KMS-11 (cell line): Measurements from ENCODE around the gene KCNQ4.

Experiments used
- H2AFZ ChIP-seq: fragments of 200-600 bp; sonication (generic); 2 replicates; pipeline ENCODE4 v1.6.1; 2016; ENCODE audit warnings: antibody characterized with exemption, mixed run types, low read depth
- H3K27ac ChIP-seq: fragments of 200-600 bp; sonication (generic); 2 replicates; pipeline ENCODE4 v1.6.1; 2016; ENCODE audit warnings: mild to moderate bottlenecking, mixed run types
- H3K27me3 ChIP-seq: fragments of 200-600 bp; sonication (generic); 2 replicates; pipeline ENCODE4 v1.6.1; 2017; ENCODE audit warnings: mild to moderate bottlenecking, low read depth, mixed run types, moderate library complexity; ENCODE audit not compliant: insufficient read depth
- H3K36me3 ChIP-seq: fragments of 200-600 bp; sonication (generic); 2 replicates; pipeline ENCODE4 v1.6.1; 2017; ENCODE audit warnings: mild to moderate bottlenecking, mixed run types; ENCODE audit not compliant: insufficient read depth
- H3K4me1 ChIP-seq: fragments of 200-600 bp; sonication (generic); 2 replicates; pipeline ENCODE4 v1.6.1; 2016; ENCODE audit warnings: mild to moderate bottlenecking, low read depth, mixed run types; ENCODE audit not compliant: poor library complexity, severe bottlenecking
- H3K4me2 ChIP-seq: fragments of 200-600 bp; sonication (generic); 2 replicates; pipeline ENCODE4 v1.7.0; 2016; ENCODE audit warnings: mild to moderate bottlenecking, mixed run types
- H3K4me3 ChIP-seq: fragments of 200-600 bp; sonication (generic); IDR thresholded peaks from 2 replicates; pipeline ENCODE4 v1.6.1; 2017; ENCODE audit warnings: low read depth, low read length, mixed read lengths; ENCODE audit not compliant: insufficient read depth
- H3K79me2 ChIP-seq: fragments of 200-600 bp; sonication (generic); 2 replicates; pipeline ENCODE4 v1.6.1; 2016; ENCODE audit warnings: low read depth, mixed run types; ENCODE audit not compliant: insufficient read depth
- H3K9ac ChIP-seq: fragments of 200-600 bp; sonication (generic); 2 replicates; pipeline ENCODE4 v1.6.1; 2016; ENCODE audit warnings: mild to moderate bottlenecking, mixed run types
- H4K20me1 ChIP-seq: fragments of 200-600 bp; sonication (generic); 2 replicates; pipeline ENCODE4 v1.6.1; 2016; ENCODE audit warnings: mild to moderate bottlenecking, mixed run types; ENCODE audit not compliant: insufficient read depth
- TF ChIP-seq, protein P1 (sequence below): fragments of 200-600 bp; sonication (generic); conservative IDR thresholded peaks from 2 replicates; pipeline ENCODE4 v1.6.1; 2017; ENCODE audit warnings: low read depth, mild to moderate bottlenecking, antibody characterized with exemption, low read length, moderate library complexity, mixed read lengths

Gene KCNQ4

DNA sequence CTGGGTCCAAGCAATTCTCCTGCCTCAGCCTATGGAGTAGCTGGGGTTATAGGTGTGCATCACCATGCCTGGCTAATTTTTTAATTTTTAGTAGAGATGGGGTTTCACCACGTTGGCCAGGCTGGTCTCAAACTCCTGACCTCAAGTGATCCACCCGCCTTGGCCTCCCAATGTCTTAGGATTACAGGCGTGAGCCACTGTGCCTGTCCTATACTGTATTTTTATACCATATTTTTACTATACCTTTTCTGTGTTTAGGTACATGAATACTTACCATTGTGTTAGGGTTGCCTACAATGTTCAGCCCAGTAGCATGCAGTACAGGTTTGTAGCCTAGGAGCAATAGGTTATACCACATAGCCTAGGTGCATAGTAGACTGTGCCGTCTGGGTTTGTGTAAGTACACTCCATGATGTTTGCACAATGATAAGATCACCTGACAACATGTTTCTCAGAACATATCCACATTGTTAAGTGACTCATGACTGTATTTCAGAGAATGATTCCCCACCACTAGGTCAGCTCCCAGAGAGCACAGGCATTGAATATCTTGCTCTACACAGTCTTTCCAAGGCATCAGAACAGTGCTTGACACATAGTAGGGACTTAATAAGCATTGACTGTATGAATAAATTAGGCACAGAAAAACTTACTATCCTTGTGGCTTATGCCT, 84.6 kb downstream of the KCNQ4 start:
- Histone ChIP-seq H2AFZ (no peak overlapping the region), H3K36me3 (no peaks in the 10 kb centered on the region), H3K4me2 (no peak overlapping the region), H3K27ac (no peak overlapping the region), H4K20me1 (no peaks in the 10 kb centered on the region), H3K4me3 (no peak overlapping the region), H3K9ac (no peak overlapping the region), H3K27me3 (no peaks in the 10 kb centered on the region), H3K79me2 (no peaks in the 10 kb centered on the region), H3K4me1 (no peaks in the 10 kb centered on the region)
- TF ChIP-seq, protein P1, sequence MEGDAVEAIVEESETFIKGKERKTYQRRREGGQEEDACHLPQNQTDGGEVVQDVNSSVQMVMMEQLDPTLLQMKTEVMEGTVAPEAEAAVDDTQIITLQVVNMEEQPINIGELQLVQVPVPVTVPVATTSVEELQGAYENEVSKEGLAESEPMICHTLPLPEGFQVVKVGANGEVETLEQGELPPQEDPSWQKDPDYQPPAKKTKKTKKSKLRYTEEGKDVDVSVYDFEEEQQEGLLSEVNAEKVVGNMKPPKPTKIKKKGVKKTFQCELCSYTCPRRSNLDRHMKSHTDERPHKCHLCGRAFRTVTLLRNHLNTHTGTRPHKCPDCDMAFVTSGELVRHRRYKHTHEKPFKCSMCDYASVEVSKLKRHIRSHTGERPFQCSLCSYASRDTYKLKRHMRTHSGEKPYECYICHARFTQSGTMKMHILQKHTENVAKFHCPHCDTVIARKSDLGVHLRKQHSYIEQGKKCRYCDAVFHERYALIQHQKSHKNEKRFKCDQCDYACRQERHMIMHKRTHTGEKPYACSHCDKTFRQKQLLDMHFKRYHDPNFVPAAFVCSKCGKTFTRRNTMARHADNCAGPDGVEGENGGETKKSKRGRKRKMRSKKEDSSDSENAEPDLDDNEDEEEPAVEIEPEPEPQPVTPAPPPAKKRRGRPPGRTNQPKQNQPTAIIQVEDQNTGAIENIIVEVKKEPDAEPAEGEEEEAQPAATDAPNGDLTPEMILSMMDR, result no peak

- Histone ChIP-seq H2AFZ (no peak overlapping the region), H3K27me3 (no peaks in the 10 kb centered on the region), H3K4me2 (no peak overlapping the region), H3K79me2 (no peaks in the 10 kb centered on the region), H4K20me1 (no peaks in the 10 kb centered on the region), H3K4me1 (no peaks in the 10 kb centered on the region), H3K9ac (no peak overlapping the region), H3K4me3 (no peak overlapping the region), H3K36me3 (no peaks in the 10 kb centered on the region), H3K27ac (no peak overlapping the region)
- TF ChIP-seq, protein P1, result no peak
Observed at GRCh38 chr1:40870135-40870728, 86.6 kb downstream of the KCNQ4 start.

DNA sequence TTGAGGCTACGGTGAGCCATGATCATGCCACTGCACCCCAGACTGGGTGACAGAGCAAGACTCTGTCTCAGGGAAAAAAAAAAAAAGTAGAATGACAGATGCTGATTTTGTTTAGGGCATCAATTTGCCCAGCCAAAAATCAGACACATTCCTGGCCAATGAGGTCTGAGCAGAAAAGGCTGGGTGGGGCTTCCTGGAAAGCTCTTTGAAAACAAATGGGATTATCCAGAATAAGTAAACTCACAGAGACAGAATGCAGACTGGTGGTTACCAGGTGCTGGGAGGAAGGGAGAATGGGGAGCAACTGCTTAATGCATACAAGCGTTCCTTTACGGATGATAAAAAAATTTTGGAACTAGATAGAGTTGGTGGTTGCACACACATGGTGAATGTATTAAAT, 88.7 kb downstream of the KCNQ4 start:
- H4K20me1 ChIP-seq, result no peaks in the 10 kb centered on the region
- no peak overlapping the region for H2AFZ ChIP-seq
- H3K36me3 ChIP-seq, result no peaks in the 10 kb centered on the region
- H3K4me1 ChIP-seq, result no peaks in the 10 kb centered on the region
- H3K4me2 ChIP-seq, result no peak overlapping the region
- H3K4me3 ChIP-seq, result no peak overlapping the region
- H3K79me2 ChIP-seq, result no peaks in the 10 kb centered on the region
- no peaks in the 10 kb centered on the region for H3K27me3 ChIP-seq
- no peak overlapping the region for H3K9ac ChIP-seq
- no peak overlapping the region for H3K27ac ChIP-seq
- TF ChIP-seq, protein P1, result no peak

- Histone ChIP-seq H3K4me2 (no peak overlapping the region), H3K79me2 (no peaks in the 10 kb centered on the region), H3K27me3 (no peaks in the 10 kb centered on the region), H3K4me1 (no peaks in the 10 kb centered on the region), H3K4me3 (no peak overlapping the region), H3K27ac (no peak overlapping the region), H4K20me1 (no peaks in the 10 kb centered on the region), H2AFZ (no peak overlapping the region), H3K36me3 (no peaks in the 10 kb centered on the region), H3K9ac (no peak overlapping the region)
- TF ChIP-seq, protein P1, result no peak
Observed at GRCh38 chr1:40873863-40874472, 90.4 kb downstream of the KCNQ4 start.
